Measurements from ENCODE around the gene SCRN1.
"Not testable (repeated sequence)": the region's sequence is repeated elsewhere in the genome, so short reads cannot be mapped to it uniquely, and the experiment has no call there.

The SCRN1 gene

DNA sequence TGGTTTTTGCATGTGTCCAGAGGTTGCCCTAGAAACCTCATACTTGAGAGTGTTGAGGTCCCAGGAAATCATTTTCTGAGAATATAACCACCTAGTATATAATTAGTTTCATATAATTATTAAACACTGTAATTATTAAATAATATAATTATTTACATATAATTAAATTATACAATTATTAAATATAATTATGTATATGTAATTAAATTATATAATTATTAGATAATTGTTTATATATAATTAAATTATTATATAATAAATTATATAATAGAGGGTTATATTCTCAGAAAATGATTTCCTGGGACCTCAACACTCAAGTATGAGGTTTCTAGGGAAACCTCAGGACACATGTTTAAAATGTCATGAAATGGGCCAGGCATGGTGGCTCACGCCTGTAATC lies 27.6 kb downstream of the SCRN1 start:
- DNase-seq: no peak

DNA sequence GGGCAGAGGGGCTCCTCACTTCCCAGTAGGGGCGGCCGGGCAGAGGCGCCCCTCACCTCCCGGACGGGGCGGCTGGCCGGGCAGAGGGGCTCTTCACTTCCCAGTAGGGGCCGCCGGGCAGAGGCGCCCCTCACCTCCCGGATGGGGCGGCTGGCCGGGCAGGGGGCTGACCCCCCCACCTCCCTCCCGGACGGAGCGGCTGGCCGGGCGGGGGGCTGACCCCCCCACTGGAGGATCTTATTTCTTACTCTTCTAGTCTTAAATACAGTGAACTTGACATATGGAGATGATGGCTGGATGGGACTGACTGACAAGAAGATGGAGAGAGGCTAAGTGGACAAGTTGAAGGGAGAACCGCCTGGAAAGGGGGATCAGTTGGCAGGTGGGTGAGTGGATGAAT lies 28.0 kb downstream of the SCRN1 start:
- DNase-seq: not testable (repeated sequence)

DNA sequence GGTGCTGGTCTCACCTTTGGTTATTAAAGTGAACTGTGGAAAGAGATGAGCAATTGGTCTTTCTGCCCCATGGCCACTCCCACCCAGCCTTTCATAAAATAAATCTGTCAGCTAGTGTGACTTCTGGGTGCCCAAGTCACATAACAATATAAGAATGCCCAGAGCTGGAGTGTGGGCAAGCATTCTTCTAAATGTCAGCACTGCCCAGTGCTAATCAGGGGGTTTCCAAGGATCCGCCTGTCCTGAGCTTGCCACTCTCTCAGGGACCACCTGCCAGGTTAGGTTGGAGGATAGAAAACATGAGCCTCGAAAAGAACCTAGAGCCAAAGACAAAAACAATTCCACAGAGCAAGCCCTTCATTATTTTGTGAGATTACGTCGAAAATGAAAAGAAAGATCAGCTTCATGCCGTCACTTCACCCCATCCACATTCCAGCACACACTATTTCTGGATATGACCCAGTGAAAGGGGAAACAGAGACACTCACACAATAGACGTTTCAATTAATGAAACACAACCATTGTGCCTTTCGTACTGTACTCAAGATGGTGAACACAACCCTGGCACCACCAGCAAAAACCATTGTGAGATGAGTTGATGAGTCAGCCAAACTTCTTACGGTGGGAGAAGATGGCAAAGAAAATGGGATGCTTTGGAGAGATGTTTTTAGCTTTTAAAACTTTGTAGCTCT lies 30.8 kb downstream of the SCRN1 start:
- no peak for DNase-seq

DNA sequence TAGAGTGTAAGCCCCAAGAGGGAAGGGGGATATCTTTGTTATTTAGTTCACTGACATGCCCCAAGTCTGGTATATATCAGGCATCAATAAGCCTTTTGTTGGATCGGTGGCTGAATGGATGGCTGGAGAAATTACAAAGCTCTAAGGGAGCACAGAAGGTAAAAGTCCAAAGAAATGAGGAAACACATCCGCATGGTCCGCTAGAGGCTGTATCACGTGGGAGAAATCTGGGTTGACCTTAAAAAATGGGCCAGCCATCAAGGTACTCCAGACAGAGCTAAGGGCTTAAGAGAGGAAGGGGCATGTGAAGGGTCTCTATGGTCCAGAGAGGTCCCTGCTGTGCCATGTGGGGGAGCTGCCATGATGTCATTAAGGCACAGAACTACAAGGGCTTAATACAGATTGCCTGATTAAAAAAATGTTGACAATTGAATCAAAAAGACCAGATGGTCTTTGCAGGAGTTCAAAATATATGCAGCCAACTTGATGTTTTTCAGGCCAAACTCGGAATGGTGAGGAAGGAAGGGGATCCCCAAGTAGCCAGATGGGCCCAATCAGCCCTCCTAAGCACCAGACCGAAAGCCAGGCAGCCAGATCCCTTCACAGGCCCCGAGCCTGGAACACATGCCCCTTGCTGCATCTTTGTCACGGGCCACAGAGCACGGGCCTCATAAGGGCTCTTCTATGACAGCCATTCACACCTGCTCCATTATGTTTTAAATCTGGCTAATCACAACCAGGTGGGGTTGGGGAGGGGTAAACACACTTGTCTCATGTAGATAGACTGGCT lies 31.9 kb downstream of the SCRN1 start:
- DNase-seq: no peak

DNA sequence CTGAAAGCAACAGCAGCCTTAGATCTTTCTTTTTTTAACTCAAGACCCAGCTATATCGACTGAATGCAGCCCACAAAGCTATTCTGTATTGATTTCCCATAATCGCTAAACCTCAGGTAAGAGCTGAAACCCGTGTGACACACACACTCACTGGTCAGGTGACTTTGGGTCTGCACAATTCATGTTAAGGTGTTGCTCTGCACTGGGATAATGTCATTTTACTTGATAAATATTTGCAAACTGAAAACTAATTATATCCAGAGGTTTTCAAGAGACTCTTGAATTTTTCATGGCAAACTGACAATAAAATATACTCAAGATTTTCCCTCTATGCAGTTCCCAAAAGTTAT lies 33.1 kb downstream of the SCRN1 start:
- DNase-seq: no peak

DNA sequence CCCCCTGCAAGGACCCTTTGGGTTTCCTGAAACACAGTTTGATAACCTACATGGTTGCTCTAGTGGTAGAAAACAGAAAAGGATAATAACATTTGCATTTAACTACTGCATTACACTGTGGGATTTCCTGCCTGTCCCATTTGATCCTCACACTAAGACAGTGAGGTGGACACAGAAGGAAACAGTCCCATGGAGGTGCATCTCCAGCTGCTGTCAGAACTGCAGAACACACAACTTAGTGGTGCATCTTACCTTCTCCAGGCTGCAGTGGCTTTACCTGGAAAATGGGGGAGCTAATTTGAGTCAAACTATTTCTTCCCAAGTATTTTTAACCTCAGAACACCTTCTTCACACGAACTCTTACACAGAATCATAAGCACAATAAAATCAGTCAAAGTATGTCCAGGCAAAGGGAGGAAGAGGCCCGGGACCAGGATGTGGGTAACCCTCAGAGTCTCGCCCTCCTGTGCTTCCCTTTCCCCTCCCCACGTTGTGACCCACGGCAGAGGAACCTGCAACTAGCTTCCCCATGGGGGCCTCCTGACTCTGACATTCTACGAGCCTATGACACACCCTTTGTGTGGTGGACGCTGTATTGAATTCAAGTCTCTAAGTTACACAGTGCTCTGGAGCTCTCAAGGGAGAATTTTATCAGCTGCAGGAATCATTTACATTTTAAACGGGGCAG lies 33.7 kb downstream of the SCRN1 start:
- no peak for DNase-seq

DNA sequence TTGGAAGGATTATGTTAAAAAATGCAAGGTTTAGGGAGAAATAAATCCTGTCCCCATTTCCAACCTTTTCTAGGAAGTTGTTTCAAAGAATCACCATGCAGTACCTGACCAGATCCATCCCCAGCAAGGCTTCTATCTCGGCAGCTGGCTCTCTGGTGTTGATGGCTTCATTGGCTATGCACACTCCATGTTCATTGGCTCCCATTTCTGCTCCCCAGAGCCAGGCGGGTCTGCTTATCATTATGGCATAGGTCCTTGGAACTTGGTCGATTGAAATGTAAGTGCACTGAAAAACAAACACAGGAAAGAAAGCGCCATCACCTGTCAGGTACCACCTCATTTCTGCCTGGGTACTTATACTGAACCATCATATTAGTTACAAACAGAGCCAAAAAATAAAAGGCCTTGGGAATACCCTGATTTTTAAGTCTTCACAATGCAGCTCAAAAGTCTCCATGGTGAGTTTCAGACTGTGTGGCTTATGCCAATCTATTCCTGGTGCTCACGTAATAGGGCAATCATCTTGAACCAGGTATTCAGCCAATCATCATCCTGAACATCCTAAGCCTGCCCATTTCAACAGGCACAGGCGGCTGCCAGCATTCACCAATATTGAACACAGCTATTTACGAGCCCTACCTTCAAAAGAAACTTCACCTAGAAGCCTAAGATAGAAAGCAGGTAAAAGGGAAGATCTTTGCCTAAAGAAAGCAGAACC lies 34.4 kb downstream of the SCRN1 start:
- DNase-seq: no peak

DNA sequence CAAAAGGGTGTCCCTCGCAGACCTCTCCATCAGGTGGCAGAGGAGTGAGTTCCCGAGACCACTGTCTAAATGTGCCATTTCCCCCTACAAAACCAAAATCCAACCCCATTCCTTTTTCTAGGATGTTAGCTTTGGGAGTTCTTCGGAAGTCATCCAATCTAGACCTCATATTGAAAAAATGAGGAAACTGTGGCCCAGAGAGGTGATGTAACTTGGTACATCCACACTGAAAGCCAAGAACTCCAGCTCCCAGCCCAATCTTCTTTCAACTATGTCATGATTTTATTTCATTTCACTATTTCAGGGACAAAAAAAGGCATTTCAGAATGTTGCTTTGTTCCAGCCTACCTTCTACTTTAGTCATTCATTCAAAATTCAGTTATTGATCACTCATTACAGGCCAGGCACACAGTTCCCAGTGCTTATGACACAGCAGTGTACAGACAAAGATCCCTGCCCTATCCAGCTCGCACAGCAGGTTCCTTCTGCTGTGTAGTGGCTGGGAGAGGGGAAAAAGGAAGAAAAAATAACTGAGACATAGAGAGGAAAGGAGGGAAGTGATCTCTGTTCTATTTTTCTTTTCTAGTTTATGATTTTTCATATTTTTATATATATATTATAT lies 35.8 kb downstream of the SCRN1 start:
- DNase-seq: no peak

DNA sequence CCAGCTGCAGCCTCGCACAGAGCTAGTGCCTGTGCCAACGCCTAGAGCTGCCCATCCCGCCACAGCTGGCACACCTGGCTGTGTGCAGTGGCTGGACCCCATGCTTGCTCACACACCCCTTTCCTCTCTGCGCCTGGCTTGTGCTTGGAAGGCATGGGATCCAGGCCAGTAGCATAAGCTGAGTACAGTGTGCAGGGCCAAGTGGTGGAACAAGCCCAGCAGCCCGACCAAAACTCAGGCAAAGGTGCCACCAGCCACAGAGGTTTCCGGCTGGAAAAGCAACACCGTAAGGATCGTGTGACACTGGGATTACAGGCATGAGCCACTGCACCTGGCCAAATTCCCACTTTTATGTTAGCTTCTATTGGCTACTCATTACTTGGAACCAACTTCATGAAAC lies 38.4 kb downstream of the SCRN1 start:
- DNase-seq: no peak

DNA sequence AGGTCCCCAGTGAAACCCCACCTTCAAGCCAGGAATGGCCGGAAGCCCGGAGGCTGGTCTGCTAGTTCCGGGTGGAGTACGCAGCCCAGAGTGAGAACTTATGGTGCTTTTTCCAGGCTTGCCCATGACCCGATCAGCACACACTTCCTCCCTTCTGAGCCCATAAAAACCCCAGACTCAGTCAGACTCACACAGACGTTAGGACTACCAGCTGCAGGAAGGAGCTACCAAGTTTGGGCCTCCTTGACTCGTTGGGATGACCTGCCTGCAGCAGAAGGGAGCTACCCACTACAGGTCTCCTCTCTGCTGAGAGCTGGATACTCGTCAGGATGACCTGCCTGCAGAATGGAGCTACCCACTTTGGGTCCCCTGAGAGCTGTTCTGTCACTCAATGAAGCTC lies 39.1 kb downstream of the SCRN1 start:
- DNase-seq: no peak

DNA sequence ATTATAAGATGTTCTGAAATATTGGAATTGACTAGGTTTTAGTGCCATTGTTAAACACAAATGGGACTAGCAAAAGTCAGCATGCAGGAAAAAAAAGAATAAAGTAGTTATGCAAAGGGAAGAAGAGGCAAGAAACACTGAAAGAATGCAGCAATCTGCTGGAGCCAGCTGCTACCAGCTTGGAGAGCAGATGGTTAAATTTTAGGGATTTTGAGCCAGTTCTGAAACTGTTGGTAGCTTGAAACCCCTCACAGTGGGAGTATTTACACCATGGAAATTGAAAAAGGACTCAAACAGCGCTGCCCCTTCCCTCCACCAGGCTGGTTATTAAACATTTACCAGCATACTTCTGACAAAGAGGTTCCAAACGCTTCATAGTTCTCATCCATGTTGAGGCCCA lies 41.0 kb downstream of the SCRN1 start:
- no peak for DNase-seq

DNA sequence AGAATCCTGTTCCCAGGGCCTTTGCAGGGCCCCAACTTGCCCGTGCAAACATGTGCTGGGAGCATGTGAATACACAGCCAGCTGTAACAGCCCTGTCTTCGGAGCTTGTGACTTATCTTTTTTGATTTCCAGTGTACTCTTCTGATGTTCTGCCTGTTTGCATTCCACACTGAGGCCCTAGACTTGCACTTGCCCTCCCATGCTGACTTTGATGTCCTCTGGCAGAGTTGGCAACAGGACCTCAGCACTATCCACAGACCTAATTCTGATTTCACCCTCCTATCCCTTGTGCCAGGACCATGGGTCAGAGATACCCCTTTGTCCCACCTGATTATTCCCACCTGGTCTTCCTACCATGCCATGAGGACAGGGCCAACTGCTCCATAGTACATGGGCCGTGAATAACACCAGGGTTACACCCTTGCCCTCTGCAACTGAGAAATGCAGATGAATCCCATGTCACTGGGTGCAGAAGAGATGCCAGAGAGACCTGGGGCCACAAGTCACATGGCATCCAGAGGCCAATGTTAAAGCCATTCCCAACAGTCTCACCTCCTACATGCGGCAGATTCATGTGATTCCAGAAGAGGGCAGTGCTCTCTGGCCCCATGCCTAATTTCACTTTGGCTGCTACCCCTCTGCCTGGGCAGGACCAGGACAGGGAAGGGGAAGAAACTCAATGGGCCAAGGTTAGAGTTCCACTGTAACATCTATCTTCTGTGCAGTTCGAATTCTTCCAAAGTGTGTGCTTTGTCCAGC lies 43.0 kb downstream of the SCRN1 start:
- DNase-seq: no peak

DNA sequence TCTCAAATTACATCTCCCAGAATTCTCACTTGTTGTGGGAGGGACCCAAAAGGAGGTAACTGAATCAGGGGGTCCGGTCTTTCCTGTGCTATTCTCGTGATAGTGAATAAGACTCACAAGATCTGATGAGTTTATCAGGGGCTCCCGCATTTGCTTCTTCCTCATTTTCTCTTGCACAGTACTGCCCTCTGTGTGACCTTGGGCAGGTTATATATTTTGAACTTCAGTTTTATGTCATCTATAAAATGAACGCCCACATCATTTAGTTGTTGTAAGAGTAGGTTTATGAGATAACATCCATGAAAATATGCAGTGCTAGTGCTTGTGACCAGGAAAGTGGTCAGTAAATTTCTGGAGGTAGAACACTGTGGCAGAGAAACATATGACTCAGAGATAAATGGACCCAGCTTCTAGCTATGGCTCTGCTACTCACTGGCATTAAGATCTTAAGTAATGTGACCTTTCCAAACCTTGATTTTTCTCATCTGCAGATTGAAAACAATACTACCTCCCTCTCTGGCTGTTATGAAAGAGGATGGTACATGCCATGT lies 44.3 kb downstream of the SCRN1 start:
- DNase-seq: no peak

DNA sequence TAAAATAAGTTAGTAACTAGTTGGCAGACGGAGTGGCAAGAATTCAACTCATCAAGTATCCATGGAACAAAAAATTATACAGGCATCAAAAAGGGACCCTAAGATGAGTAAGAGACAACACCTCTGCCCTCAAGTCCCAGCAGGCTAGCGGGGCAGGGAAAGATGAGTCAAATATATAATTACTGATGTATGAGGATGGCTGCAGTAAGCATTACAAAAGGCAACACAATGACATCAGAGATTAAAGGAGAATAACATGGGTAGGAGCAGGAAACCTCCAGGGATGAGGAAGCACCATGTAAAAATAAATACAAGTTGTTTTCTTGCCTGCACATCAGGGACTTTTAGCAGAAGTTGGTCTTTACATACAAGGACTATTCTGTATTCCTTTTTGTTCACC lies 49.4 kb downstream of the SCRN1 start:
- DNase-seq: no peak

DNA sequence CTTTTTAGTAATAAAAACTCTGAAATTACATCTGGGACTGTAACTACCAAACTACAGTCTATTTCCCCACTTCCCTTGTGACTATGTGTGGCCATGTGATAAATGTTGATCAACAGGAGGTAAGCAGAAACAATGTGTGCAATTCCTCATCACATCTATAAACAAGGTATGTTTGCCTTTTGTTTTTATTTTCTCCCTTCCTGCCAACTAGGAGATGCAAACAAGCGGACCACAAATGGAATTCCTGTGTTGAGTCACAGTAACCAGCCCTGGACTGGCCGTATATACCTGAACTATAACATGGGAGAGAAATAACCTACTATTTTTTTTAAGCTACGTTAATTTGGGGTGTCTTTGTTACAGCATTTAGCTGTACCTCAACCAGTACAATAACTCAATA lies 52.5 kb downstream of the SCRN1 start:
- no peak for DNase-seq

DNA sequence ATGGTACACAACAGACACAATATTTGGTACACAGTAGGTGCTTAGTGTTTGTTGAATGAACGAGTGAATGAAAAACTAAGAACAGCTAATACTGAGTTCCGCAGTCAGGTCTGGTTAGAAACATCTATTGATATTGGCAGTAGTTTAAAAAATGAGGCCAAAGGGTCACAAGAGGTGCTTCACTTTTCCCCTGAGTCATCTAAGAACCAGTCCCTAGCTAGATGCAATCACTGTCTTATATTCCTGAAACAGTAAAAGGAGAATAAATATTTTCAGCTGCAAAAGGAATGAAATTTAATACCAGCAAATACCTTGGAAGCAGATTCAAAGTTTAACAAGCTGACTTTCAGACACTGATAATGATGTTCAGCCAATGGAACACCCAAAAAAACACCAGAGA lies 54.5 kb downstream of the SCRN1 start:
- DNase-seq: no peak

DNA sequence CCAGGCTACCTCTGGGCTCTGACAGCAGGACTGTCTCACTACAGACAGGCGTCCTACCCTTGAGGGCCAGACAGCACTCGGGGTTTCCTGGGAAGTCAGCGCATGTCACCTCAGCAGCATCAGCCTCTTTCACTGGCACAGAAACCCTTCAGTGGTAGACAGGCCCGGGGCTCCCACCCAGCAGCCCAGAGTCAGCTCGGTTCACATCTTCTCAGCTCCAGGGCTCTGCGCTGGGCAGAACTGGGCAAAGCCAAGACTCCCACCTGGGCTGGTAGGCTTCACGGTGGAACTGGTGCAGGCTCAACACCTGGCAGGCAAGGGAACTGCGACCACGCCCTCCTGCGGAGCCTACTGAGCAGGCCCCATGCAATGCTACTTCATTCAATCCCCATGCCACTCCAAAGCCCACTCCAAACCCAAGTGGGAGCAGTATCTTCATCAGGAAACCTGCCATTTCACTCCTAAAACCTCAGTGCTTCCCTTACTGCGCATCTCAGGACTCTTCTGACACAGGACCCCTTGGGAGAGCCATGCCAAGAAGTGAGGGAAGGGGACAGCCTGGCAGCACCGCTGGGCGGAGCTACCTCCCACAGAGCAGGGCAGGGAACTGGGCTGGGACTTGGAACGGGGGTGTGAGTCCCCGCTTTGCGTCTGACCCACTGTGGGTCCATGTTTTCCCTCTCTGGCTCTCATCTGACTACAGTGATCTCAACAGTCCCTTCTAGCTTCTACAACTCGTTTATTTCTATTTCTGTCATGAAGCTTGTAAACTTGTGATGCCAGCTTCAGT lies 60.4 kb downstream of the SCRN1 start:
- no peak for DNase-seq

DNA sequence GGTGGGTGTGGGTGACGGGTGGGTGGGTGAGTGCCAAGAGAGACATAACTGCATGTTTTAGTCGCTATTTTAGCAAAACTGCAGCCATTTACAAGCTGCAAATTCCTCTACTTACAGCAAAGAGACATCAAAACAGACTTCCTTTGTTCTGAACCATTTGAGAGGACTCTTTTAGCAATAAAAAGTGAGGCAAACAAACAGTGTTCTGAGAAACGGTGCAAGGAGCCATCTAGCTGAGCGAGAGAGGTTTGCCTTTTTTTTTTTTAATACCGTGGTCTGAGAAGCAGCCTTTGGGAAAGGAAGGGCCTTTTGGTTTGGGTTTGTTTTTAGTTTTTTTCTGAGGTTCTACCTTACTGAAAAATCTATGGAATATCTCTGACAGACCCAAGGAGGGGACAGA lies 62.9 kb downstream of the SCRN1 start:
- DNase-seq: no peak

DNA sequence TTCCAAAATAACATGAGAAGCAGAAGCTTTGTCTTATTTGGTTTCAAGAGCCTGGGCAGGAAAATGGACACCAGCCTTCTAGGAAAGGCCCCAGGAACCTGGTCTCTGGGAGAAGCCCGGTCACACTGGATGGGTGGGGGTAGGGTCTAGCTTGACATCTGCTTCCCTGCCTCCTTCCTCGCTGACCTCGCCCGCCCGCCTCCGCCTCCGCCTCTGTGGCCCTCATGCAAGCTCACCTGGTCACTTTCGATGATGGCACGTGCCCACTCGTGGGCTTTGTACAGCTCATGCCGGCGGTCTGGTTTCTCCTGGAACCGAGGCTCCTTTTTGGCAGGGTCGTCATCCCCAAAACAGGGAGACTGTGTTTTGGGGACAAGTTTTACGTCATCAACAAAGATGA lies 63.4 kb downstream of the SCRN1 start:
- DNase-seq: no peak

DNA sequence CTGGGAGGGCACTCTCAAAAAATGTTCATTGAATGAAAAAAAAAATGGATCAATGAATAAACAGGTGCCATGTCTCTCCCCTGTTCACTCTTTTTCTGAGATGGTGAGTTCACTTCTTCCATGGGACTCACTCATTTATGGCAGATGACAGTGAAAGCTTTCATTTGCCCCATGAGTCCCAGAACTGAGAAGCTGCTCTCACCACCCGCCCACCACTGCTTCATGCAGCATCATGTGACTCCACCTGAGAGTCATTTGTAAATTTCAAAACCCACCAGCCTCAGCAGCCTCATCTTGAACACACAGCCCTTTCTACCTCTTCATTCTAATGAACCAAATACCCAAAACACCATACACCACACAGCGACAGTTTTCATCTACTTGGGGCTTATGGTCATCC lies 64.9 kb downstream of the SCRN1 start:
- DNase-seq: no peak

DNA sequence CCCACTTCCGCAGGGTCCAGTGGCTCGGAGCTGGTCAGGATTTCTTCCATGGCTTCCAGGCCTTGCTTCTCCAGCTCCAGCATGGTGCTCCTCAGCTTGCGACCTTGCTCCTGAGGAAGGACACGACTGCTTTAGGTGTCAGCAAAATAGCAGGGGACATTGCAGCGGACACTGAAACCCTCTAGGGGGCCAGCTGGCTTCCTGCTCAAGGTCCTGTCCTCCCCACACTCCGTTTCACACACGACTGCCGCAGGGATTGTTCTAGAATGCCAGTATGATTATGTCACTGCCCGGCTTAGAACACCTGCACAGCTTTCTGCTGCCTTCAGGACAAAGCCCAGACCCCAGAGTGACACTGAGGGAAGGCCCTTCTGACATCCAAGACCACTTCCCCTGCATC lies 65.6 kb downstream of the SCRN1 start:
- no peak for DNase-seq

Measured in activated T-cell treated with anti-CD3 and anti-CD28 coated beads for 4 hours (primary cell).